GM23338 (cell line): ENCODE data around the gene ASS1.

Source experiments
- CREB1 ChIP-seq: fragments of 250-450 bp; sonication (Bioruptor Pico); IDR thresholded peaks from 2 replicates; pipeline ENCODE4 v1.5.0; 2020; ENCODE audit warnings: low read depth, mild to moderate bottlenecking, moderate library complexity
- CTCF ChIP-seq, 2 experiments: fragments of 200-600 bp in 1 of 2; sonication (generic) in 1 of 2; conservative IDR thresholded peaks; 2 replicates each; pipeline versions ENCODE4 v1.5.1 to v1.6.1; 2016 to 2017; ENCODE audit warnings: antibody characterized with exemption in 2 of 2, low read depth in 2 of 2, mild to moderate bottlenecking in 2 of 2, moderate library complexity in 1 of 2
- ETS1 ChIP-seq: IDR thresholded peaks from 2 replicates; pipeline ENCODE4 v1.6.1; 2016; ENCODE audit warnings: antibody characterized with exemption
- EZH2 ChIP-seq: fragments of 200-600 bp; sonication (generic); IDR thresholded peaks from one replicate; pipeline ENCODE4 v1.8.0; 2017; ENCODE audit warnings: antibody characterized with exemption, mild to moderate bottlenecking, low read depth; ENCODE audit not compliant: unreplicated experiment
- EZH2phosphoT487 ChIP-seq: fragments of 200-600 bp; sonication (generic); IDR thresholded peaks from one replicate; pipeline ENCODE4 v1.8.1; 2018; ENCODE audit warnings: antibody characterized with exemption; ENCODE audit not compliant: unreplicated experiment
- JUNB ChIP-seq: IDR thresholded peaks from one replicate; pipeline ENCODE4 v1.6.1; 2016; ENCODE audit warnings: antibody characterized with exemption; ENCODE audit not compliant: unreplicated experiment
- NANOG ChIP-seq: IDR thresholded peaks from 2 replicates; pipeline ENCODE4 v1.6.1; 2016; ENCODE audit warnings: antibody characterized with exemption, borderline replicate concordance
- POLR2AphosphoS5 ChIP-seq: IDR thresholded peaks from 2 replicates; pipeline ENCODE4 v1.6.1; 2016; ENCODE audit warnings: antibody characterized with exemption, low read depth
- REST ChIP-seq: IDR thresholded peaks from one replicate; pipeline ENCODE4 v1.6.1; 2018; ENCODE audit warnings: antibody characterized with exemption; ENCODE audit not compliant: unreplicated experiment
- STAT1 ChIP-seq: IDR thresholded peaks from one replicate; pipeline ENCODE4 v1.6.1; 2016; ENCODE audit warnings: antibody characterized with exemption; ENCODE audit not compliant: unreplicated experiment
- ZNF331 ChIP-seq: fragments of 250-450 bp; sonication (Bioruptor Pico); IDR thresholded peaks from 2 replicates; pipeline ENCODE4 v1.5.0; 2020; ENCODE audit warnings: low read depth, mild to moderate bottlenecking, moderate library complexity

DNA sequence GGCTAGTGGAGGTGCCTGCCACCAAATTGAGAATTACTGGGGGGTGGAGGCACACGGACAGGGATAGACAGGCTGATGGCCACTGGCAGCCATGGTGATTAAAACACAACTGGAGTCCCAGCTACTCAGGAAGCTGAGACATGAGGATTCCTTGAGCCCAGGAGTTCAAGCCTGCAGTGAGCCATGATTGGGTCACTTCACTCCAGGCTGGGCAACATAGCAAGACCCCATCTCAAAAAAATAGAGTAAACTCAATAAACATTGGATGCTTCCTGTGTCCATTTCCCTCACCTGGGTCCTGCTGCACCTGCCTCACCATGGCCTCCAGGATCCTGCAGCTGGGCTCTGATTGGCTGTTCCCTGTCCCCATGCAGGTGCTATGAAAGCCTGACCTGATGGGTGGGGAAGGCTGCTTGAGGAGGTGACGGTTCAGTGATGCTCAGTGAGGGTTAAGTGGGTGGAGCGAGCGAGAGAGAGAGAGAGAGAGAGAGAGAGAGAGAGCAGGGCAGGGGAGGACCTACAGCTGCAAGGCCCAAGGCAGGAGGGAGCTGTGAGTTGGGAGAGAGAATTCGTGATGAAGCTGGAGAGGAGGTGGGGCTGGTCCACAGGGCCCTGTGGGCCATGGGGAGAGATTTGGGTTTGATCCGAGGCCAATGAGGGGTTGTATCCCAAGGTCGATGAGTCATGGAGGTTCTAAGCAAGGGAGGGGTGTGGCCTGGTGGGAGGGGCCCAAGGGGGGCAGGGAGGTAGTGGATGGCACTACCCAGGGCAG lies 97.9 kb downstream of the ASS1 start:
- no peak for TF ChIP-seq CTCF (conservative IDR thresholded peaks at IDR 0.05; ENCODE audit: low read depth in 2 of 2)
- no peak for TF ChIP-seq CREB1 (CRISPR knock-in tag)
- TF ChIP-seq EZH2: no peak
- no peak for TF ChIP-seq POLR2AphosphoS5
- no peak for TF ChIP-seq EZH2phosphoT487
- TF ChIP-seq ZNF331: no peak
- no peak for TF ChIP-seq ETS1
- no peak for TF ChIP-seq REST
- no peak for TF ChIP-seq NANOG
- no peak for TF ChIP-seq JUNB
- TF ChIP-seq STAT1: no peak
